K562 treated with DMSO at 1 percent for 48 hours (cell line): ENCODE results near the gene B4GALNT3. TPM values are rescaled to one million over a fixed set of nuclear protein-coding genes. Genes with fewer than 3 reads are reported as not detected.

Source experiments
- total RNA-seq: library from RNA; unstranded; fragments of 300-600 nt; gene quantifications from 2 replicates; pipeline ENCODE4 v1.2.3, GENCODE V29; 2022; ENCODE audit warnings: low replicate concordance; ENCODE audit errors: extremely low read depth

Gene B4GALNT3
- not detected in 2 replicates for total RNA-seq

GRCh38 chr12:459430-460258 is at the start of gene B4GALNT3:
Gene B4GALNT3, plus strand, starts transcription at chr12:459939. Its CDS starts 438 bp downstream, at chr12:460377.

Other genes starting within 250 kb of the B4GALNT3 start
- gene SLC6A12, start 245.8 kb upstream of the B4GALNT3 start, total RNA-seq = not detected in 2 replicates
- gene SLC6A13, start 197.1 kb upstream of the B4GALNT3 start, total RNA-seq = not detected in 2 replicates
- gene KDM5A, start 70.6 kb upstream of the B4GALNT3 start, total RNA-seq = not detected in 2 replicates
- gene CCDC77, start 58.3 kb upstream of the B4GALNT3 start, total RNA-seq = not detected in 2 replicates
- gene NINJ2, start 203.5 kb downstream of the B4GALNT3 start, total RNA-seq = not detected in 2 replicates